ENCODE measurements around the gene DPP4.

The DPP4 gene

DNA sequence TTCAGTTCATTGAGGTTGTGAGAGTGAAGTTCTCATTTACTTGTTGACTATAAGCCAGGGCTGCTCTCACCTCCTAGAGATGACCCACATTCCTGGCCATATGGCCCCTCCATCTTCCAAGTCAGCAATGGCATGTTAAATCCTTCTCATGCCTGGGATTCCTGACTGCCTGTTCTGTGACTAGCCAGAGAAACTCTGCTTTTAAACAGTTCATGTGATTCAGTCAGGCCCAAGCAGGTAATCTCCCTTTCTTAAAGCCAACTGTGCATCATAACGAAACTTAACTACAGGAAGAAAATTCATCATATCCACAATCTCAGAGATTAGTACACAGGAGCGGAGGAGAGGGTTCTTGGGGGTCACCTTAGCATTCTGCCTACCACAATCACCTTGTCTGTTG lies 11.5 kb downstream of the DPP4 start:
- Histone ChIP-seq H3K4me2 (ENCODE audit: low read depth, low read length) (no peak overlapping the region), H3K9me3 (replicated peaks; ENCODE audit: insufficient read depth, low read length) (no peaks in the 10 kb centered on the region), H3K9me2 (replicated peaks; ENCODE audit: insufficient read depth, low read length) (no peaks in the 10 kb centered on the region), H3K9ac (ENCODE audit: low read length) (no peak overlapping the region), H3K4me3 (ENCODE audit: low read length) (no peak overlapping the region), H3F3A (ENCODE audit: insufficient read depth, low read length) (peaks cover 12% of the 10 kb centered on the region), H3K4me1 (ENCODE audit: low read length) (peaks cover 7% of the 10 kb centered on the region), H2AFZ (ENCODE audit: low read length) (no peak overlapping the region), H3K79me2 (ENCODE audit: low read length) (no peaks in the 10 kb centered on the region), H3K27me3 (replicated peaks; ENCODE audit: insufficient read depth, low read length) (no peaks in the 10 kb centered on the region), H3K36me3 (replicated peaks; ENCODE audit: insufficient read depth, low read length) (no peaks in the 10 kb centered on the region), H4K20me1 (ENCODE audit: insufficient read depth, low read length) (no peaks in the 10 kb centered on the region), H3K27ac (ENCODE audit: low read length) (no peak overlapping the region)
- no peak for DNase-seq
- TF ChIP-seq, protein P1, sequence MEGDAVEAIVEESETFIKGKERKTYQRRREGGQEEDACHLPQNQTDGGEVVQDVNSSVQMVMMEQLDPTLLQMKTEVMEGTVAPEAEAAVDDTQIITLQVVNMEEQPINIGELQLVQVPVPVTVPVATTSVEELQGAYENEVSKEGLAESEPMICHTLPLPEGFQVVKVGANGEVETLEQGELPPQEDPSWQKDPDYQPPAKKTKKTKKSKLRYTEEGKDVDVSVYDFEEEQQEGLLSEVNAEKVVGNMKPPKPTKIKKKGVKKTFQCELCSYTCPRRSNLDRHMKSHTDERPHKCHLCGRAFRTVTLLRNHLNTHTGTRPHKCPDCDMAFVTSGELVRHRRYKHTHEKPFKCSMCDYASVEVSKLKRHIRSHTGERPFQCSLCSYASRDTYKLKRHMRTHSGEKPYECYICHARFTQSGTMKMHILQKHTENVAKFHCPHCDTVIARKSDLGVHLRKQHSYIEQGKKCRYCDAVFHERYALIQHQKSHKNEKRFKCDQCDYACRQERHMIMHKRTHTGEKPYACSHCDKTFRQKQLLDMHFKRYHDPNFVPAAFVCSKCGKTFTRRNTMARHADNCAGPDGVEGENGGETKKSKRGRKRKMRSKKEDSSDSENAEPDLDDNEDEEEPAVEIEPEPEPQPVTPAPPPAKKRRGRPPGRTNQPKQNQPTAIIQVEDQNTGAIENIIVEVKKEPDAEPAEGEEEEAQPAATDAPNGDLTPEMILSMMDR (IDR thresholded peaks at IDR 0.05; ENCODE audit: low read length) = no peak
- no peak for TF ChIP-seq EZH2 (optimal IDR thresholded peaks at IDR 0.05; ENCODE audit: low read depth, low read length)
- no peak for TF ChIP-seq EZH2phosphoT487 (IDR thresholded peaks at IDR 0.05; ENCODE audit: low read length)

DNA sequence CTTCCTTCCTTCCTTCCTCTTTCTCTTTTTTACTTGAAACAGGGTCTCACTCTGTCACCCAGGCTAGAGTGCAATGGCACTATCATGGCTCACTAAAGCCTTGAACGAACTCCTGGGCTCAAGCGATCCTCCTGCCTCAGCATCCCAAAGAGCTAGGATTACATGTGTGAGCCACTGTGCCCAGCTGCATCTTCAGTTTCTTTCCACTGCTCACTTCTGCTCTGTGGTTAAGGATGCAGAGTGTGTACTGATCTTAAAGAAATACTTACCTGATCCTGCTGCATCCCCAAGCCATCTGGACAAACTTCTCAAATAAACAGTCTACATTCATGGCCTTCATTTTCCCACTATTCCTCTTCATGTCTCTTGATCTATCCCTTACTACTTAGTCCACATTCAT lies 13.0 kb downstream of the DPP4 start:
- Histone ChIP-seq H3K9me3 (replicated peaks; ENCODE audit: insufficient read depth, low read length) (no peaks in the 10 kb centered on the region), H3K79me2 (ENCODE audit: low read length) (no peaks in the 10 kb centered on the region), H3K4me1 (ENCODE audit: low read length) (peaks cover 7% of the 10 kb centered on the region), H3K4me3 (ENCODE audit: low read length) (no peak overlapping the region), H3K4me2 (ENCODE audit: low read depth, low read length) (no peak overlapping the region), H4K20me1 (ENCODE audit: insufficient read depth, low read length) (no peaks in the 10 kb centered on the region), H3K27ac (ENCODE audit: low read length) (no peak overlapping the region), H3K9ac (ENCODE audit: low read length) (no peak overlapping the region), H3F3A (ENCODE audit: insufficient read depth, low read length) (peaks cover 12% of the 10 kb centered on the region), H3K36me3 (replicated peaks; ENCODE audit: insufficient read depth, low read length) (no peaks in the 10 kb centered on the region), H3K27me3 (replicated peaks; ENCODE audit: insufficient read depth, low read length) (no peaks in the 10 kb centered on the region), H2AFZ (ENCODE audit: low read length) (no peak overlapping the region), H3K9me2 (replicated peaks; ENCODE audit: insufficient read depth, low read length) (no peaks in the 10 kb centered on the region)
- TF ChIP-seq EZH2 (optimal IDR thresholded peaks at IDR 0.05; ENCODE audit: low read depth, low read length) = no peak
- TF ChIP-seq EZH2phosphoT487 (IDR thresholded peaks at IDR 0.05; ENCODE audit: low read length) = no peak
- TF ChIP-seq, protein P1 (IDR thresholded peaks at IDR 0.05; ENCODE audit: low read length) = no peak
- DNase-seq = no peak

DNA sequence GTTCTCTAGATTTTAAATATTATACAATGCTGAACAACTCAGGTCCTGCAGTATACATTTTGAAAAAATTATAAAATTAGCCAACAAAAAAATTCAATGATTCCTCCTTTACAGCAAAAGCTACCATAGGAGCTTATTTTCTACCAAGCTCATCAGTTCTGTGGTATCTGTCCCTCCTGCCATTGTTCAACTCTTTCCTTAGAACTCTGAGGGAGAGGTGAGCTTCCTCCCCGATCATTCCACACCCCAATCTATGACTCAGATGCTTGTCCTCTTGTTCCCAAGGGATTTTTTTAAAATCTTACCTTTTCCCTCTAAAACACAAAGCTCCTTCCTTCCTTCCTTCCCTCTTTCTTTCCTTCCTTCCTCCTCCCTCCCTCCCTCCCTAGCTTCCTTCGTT lies 13.5 kb downstream of the DPP4 start:
- no peak for DNase-seq
- H3K27me3 ChIP-seq (replicated peaks; ENCODE audit: insufficient read depth, low read length) = no peaks in the 10 kb centered on the region
- H3F3A ChIP-seq (ENCODE audit: insufficient read depth, low read length) = peaks cover 12% of the 10 kb centered on the region
- TF ChIP-seq, protein P1 (IDR thresholded peaks at IDR 0.05; ENCODE audit: low read length) = no peak
- TF ChIP-seq EZH2 (optimal IDR thresholded peaks at IDR 0.05; ENCODE audit: low read depth, low read length) = no peak
- no peak for TF ChIP-seq EZH2phosphoT487 (IDR thresholded peaks at IDR 0.05; ENCODE audit: low read length)
- H4K20me1 ChIP-seq (ENCODE audit: insufficient read depth, low read length) = no peaks in the 10 kb centered on the region
- H3K4me1 ChIP-seq (ENCODE audit: low read length) = peaks cover 10% of the 10 kb centered on the region
- no peaks in the 10 kb centered on the region for H3K9me3 ChIP-seq (replicated peaks; ENCODE audit: insufficient read depth, low read length)
- H3K4me2 ChIP-seq (ENCODE audit: low read depth, low read length) = no peak overlapping the region
- H3K9me2 ChIP-seq (replicated peaks; ENCODE audit: insufficient read depth, low read length) = no peaks in the 10 kb centered on the region
- H2AFZ ChIP-seq (ENCODE audit: low read length) = no peak overlapping the region
- no peaks in the 10 kb centered on the region for H3K79me2 ChIP-seq (ENCODE audit: low read length)
- H3K27ac ChIP-seq (ENCODE audit: low read length) = no peak overlapping the region
- no peak overlapping the region for H3K4me3 ChIP-seq (ENCODE audit: low read length)
- no peaks in the 10 kb centered on the region for H3K36me3 ChIP-seq (replicated peaks; ENCODE audit: insufficient read depth, low read length)
- no peak overlapping the region for H3K9ac ChIP-seq (ENCODE audit: low read length)

Measured in MM.1S (cell line).